WERI-Rb-1 (cell line): Measurements from ENCODE around the gene CCDC126.

ENCODE experiments used
- DNase-seq: peaks from one replicate; pipeline ENCODE4 v3.0.0-alpha.2; 2020
- H3K27ac ChIP-seq: fragments of 250-450 bp; sonication (Bioruptor Pico); 2 replicates; pipeline ENCODE4 v1.5.1; 2020; ENCODE audit warnings: mild to moderate bottlenecking, moderate library complexity
- H3K27me3 ChIP-seq: fragments of 250-450 bp; sonication (Bioruptor Pico); 2 replicates; pipeline ENCODE4 v1.5.1; 2021; ENCODE audit warnings: mild to moderate bottlenecking, low read depth, moderate library complexity; ENCODE audit not compliant: insufficient read depth, severe bottlenecking
- H3K36me3 ChIP-seq: fragments of 250-450 bp; sonication (Bioruptor Pico); 2 replicates; pipeline ENCODE4 v1.5.1; 2020; ENCODE audit warnings: mild to moderate bottlenecking, moderate library complexity
- H3K4me3 ChIP-seq: 2 replicates; pipeline ENCODE4 v1.5.1; 2011; ENCODE audit warnings: low read depth, mild to moderate bottlenecking, control low read depth, low read length
- H3K9me3 ChIP-seq: fragments of 250-450 bp; sonication (Bioruptor Pico); 2 replicates; pipeline ENCODE4 v1.5.1; 2021; ENCODE audit warnings: mild to moderate bottlenecking, moderate library complexity; ENCODE audit not compliant: severe bottlenecking
- TF ChIP-seq, protein P1 (sequence below): IDR thresholded peaks from 2 replicates; pipeline ENCODE4 v1.5.1; 2011; ENCODE audit warnings: low read depth, mild to moderate bottlenecking, control low read depth, inconsistent platforms, low read length

Gene CCDC126

DNA sequence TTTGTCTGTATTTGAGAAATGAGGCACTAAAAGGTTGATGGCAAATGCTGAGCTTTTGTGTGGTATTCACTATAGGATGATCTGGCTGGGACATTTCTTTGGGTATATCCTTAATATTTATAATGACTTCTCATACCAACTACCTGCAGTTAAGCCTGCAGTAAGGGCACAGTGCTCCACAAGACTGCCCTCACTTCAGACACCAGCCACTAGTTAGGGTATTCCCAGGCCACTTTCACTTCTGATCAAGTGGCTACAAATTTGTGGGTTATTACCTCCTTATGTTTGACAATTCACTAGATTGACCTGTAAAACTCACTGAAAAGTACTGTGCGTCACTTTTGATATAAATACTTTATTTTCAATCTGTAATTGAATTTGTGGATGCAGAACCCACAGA is 20.3 kb downstream of the CCDC126 start:
- Histone ChIP-seq H3K4me3 (no peak overlapping the region), H3K36me3 (0 out of 2 replicates have a peak, but pooled peaks cover 3% of the 10 kb centered on the region), H3K27me3 (no peaks in the 10 kb centered on the region), H3K9me3 (no peaks in the 10 kb centered on the region), H3K27ac (no peak overlapping the region)
- TF ChIP-seq, protein P1, sequence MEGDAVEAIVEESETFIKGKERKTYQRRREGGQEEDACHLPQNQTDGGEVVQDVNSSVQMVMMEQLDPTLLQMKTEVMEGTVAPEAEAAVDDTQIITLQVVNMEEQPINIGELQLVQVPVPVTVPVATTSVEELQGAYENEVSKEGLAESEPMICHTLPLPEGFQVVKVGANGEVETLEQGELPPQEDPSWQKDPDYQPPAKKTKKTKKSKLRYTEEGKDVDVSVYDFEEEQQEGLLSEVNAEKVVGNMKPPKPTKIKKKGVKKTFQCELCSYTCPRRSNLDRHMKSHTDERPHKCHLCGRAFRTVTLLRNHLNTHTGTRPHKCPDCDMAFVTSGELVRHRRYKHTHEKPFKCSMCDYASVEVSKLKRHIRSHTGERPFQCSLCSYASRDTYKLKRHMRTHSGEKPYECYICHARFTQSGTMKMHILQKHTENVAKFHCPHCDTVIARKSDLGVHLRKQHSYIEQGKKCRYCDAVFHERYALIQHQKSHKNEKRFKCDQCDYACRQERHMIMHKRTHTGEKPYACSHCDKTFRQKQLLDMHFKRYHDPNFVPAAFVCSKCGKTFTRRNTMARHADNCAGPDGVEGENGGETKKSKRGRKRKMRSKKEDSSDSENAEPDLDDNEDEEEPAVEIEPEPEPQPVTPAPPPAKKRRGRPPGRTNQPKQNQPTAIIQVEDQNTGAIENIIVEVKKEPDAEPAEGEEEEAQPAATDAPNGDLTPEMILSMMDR: no peak
- no peak for DNase-seq

DNA sequence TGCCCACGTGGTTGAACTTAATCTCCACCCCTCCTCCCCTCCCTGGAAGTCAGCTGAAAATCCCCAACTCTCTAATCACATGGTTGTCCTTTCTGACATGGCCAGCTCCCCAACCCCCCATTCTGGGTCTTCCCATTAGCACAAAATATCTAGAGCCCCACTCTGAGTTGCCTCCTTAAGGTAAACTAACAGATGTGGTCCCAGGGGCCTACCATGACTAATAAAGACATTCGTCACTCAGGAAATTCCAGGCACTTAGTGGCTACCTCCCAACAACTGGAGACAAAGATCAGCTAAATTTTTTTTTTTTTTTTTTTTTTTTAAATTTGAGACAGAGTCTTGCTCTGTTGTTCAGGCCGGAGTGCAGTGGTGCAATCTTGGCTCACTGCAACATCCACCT is 21.1 kb downstream of the CCDC126 start:
- TF ChIP-seq, protein P1: no peak
- no peaks in the 10 kb centered on the region for H3K36me3 ChIP-seq
- no peak overlapping the region for H3K27ac ChIP-seq
- H3K27me3 ChIP-seq: no peaks in the 10 kb centered on the region
- no peak for DNase-seq
- H3K4me3 ChIP-seq: no peak overlapping the region
- no peaks in the 10 kb centered on the region for H3K9me3 ChIP-seq

DNA sequence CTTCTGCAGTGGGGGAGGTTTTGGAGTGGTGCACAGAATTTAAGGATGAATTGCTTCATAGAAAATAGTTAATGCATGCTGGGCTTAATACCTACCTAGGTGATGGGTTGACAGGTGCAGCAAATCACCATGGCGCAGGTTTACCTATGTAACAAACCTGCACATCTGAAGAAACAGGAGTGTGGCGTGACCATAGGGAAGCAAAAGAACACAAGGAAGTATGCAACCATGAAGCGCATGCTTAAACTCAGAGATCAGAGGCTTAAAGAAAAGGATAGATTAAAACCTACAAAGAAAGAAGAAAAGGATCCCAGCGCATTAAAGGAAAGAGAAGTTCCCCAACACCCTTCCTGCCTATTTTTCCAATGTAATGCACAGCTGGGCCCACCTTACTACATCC is 22.0 kb downstream of the CCDC126 start:
- TF ChIP-seq, protein P1: no peak
- Histone ChIP-seq H3K27ac (no peak overlapping the region), H3K36me3 (no peaks in the 10 kb centered on the region), H3K9me3 (no peaks in the 10 kb centered on the region), H3K27me3 (no peaks in the 10 kb centered on the region), H3K4me3 (no peak overlapping the region)
- no peak for DNase-seq

DNA sequence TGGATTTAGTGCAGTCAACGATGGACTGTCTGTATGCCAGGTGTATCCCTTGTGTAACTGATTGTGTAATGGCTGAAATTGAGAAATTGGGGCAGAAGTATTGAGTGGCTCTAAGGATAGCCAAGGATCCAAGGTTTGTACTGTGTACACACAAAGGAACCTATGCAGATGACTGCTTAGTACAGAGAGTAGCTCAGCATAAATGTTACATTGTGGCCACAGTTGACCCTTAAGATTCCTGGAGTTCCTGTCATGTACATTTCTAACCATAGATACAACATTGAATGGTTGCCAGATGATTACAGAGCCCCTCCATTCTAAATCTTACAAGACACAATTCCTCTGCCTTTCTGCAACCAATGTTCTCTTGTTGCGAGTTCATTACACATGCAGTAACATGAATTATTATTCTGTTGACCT is 25.3 kb downstream of the CCDC126 start:
- Histone ChIP-seq H3K4me3 (no peak overlapping the region), H3K9me3 (no peaks in the 10 kb centered on the region), H3K27me3 (no peaks in the 10 kb centered on the region), H3K36me3 (no peaks in the 10 kb centered on the region), H3K27ac (no peak overlapping the region)
- no peak for DNase-seq
- TF ChIP-seq, protein P1: no peak

DNA sequence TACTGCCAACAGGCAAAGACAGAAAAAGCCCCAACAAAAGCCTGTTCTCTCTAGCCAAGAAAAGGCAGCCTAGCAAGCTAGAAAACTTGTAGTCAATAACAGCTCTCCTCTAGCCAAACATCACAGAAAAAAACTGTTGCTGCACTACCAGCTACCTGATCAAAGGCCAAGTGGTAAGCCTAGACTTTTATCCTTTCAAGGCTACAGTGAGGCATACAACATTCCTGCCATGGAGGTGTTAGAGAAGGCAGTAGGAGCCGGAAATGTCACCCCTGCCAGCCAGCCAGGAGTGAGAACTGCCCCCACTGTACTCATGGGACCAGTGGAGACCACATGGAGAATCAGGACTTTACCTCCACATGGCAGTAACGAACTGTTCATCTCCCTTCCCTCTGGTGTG is 31.2 kb downstream of the CCDC126 start:
- TF ChIP-seq, protein P1: no peak
- H3K9me3 ChIP-seq: no peaks in the 10 kb centered on the region
- H3K27me3 ChIP-seq: no peaks in the 10 kb centered on the region
- no peak for DNase-seq
- no peak overlapping the region for H3K4me3 ChIP-seq
- H3K27ac ChIP-seq: no peak overlapping the region
- no peaks in the 10 kb centered on the region for H3K36me3 ChIP-seq

DNA sequence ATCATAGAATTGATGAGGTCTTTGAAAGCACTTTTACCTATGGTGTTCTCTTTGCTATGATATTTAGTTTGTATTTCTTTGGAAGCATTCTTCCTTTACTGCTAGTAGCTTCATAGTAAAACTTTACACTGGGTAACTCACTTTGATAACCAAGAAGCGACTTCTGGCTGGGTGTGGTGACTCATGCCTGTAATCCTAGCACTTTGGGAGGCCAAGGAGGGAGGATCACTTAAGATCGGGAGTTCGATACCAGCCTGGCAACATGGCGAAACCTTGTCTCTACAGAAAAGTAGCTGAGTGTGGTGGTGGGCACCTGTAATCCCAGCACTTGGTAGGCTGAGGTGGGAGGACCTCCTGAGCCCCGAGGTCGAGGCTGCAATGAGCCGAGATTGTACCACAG is 36.2 kb downstream of the CCDC126 start:
- DNase-seq: no peak
- no peaks in the 10 kb centered on the region for H3K36me3 ChIP-seq
- no peaks in the 10 kb centered on the region for H3K9me3 ChIP-seq
- no peak overlapping the region for H3K27ac ChIP-seq
- no peak overlapping the region for H3K4me3 ChIP-seq
- TF ChIP-seq, protein P1: no peak
- H3K27me3 ChIP-seq: no peaks in the 10 kb centered on the region
